Uterus (tissue), 4 donors: Measurements from ENCODE around the gene ZFAND2B. TPM values are rescaled to one million over a fixed set of nuclear protein-coding genes. Genes with fewer than 3 reads are reported as not detected.

ENCODE experiments used
- DNase-seq, 2 donors: peaks; one replicate each; pipeline ENCODE4 v3.0.0-alpha.2; 2019 to 2020
- H3K27ac ChIP-seq, 2 donors: fragments of 200-600 bp; sonication (generic); 1 replicate in 1 of 2; 2 replicates in 1 of 2; pipeline ENCODE4 v1.5.1; 2016 to 2018
- H3K27me3 ChIP-seq, 2 donors: fragments of 200-600 bp; sonication (generic); one replicate each; pipeline ENCODE4 v1.5.1; 2018 to 2019; ENCODE audit warnings: control low read depth in 1 of 2
- H3K36me3 ChIP-seq, 2 donors: fragments of 200-600 bp; sonication (generic); one replicate each; pipeline ENCODE4 v1.5.1; 2019; ENCODE audit warnings: control low read depth in 1 of 2
- H3K4me1 ChIP-seq, 2 donors: fragments of 200-600 bp; sonication (generic); one replicate each; pipeline ENCODE4 v1.5.1; 2018 to 2019; ENCODE audit warnings: control low read depth in 1 of 2
- H3K4me3 ChIP-seq, 2 donors: fragments of 200-600 bp; sonication (generic); 1 replicate in 1 of 2; 2 replicates in 1 of 2; pipeline ENCODE4 v1.5.1; 2018 to 2019; ENCODE audit warnings: mild to moderate bottlenecking in 1 of 2
- H3K9me3 ChIP-seq, 2 donors: fragments of 200-600 bp; sonication (generic); one replicate each; pipeline ENCODE4 v1.5.1; 2019; ENCODE audit warnings: control low read depth in 1 of 2
- POLR2A ChIP-seq, 2 donors: fragments of 450-650 bp; IDR thresholded peaks; one replicate each; pipeline ENCODE4 v1.6.1; 2016; ENCODE audit warnings: antibody characterized with exemption in 2 of 2, mild to moderate bottlenecking in 1 of 2, moderate library complexity in 1 of 2
- intact Hi-C: fragments of 100-400 bp; cut with DNase I; formaldehyde crosslinking; loops from one replicate; pipeline ENCODE4 v1.15.1; 2023; ENCODE audit warnings: low total_unique reads
- total RNA-seq, 4 donors: library from RNA; depleted of rRNA in 3 of 4; stranded (reverse); fragments of >200 nt in 3 of 4; gene quantifications; one replicate each; pipeline versions ENCODE4 v1.1.0 to v1.2.4, GENCODE V29; 2014 to 2023
- TF ChIP-seq, protein P1 (sequence below), 4 experiments: fragments of 200-600 bp in 2 of 4; fragments of 450-650 bp in 2 of 4; sonication (generic) in 2 of 4; IDR thresholded peaks; one replicate each; pipeline ENCODE4 v1.5.1; 2016 to 2019; ENCODE audit warnings: antibody characterized with exemption in 4 of 4, mild to moderate bottlenecking in 2 of 4, moderate library complexity in 1 of 4
- donor health status: DM: yes; HTN: yes; CAD: no.

Gene ZFAND2B
- total RNA-seq, 4 donors from 2014 or later: 21.7 to 212 (median 45.2) TPM

DNA sequence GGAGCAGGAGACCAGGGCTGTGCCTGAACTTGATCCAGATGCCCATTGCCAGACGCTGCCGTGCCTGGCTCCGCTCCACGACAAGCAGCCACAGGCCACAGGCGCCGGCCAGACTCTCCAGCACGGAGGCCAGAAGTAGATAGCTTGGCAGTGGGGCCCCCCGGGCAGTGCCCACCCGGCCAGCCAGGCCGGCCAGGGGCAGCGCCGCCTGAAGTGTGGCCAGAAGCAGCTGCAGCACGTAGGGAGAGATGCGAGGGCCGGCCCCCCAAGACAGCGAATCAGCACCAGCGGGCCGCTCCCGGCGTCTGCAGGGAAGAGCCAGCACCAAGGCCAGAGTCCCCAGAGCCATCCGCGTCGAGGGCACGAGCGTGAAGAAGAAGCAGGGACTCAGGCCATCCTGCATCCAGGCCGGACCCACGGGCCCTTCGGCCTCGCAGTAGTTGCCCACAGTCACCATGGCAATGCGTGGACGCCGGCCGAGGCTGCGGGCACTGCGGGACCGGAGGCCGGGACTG, 11.7 kb downstream of the ZFAND2B start:
- H3K4me1 ChIP-seq: peaks cover 0 to 11% of the 10 kb centered on the region in 2 donors
- H3K4me3 ChIP-seq: peak overlapping the region; percentile 29 to 43
- no peaks in the 10 kb centered on the region for H3K36me3 ChIP-seq
- DNase-seq: peak; percentile 60 to 65
- no peak for TF ChIP-seq POLR2A (IDR thresholded peaks at IDR 0.05)
- TF ChIP-seq, protein P1, sequence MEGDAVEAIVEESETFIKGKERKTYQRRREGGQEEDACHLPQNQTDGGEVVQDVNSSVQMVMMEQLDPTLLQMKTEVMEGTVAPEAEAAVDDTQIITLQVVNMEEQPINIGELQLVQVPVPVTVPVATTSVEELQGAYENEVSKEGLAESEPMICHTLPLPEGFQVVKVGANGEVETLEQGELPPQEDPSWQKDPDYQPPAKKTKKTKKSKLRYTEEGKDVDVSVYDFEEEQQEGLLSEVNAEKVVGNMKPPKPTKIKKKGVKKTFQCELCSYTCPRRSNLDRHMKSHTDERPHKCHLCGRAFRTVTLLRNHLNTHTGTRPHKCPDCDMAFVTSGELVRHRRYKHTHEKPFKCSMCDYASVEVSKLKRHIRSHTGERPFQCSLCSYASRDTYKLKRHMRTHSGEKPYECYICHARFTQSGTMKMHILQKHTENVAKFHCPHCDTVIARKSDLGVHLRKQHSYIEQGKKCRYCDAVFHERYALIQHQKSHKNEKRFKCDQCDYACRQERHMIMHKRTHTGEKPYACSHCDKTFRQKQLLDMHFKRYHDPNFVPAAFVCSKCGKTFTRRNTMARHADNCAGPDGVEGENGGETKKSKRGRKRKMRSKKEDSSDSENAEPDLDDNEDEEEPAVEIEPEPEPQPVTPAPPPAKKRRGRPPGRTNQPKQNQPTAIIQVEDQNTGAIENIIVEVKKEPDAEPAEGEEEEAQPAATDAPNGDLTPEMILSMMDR (IDR thresholded peaks at IDR 0.05): no peak
- no peaks in the 10 kb centered on the region for H3K9me3 ChIP-seq
- intact Hi-C loops: loop anchor here (5.0 kb wide), 1 partner anchor 36 kb away; no protein-coding TSS in a partner anchor
- H3K27ac ChIP-seq: peak overlapping the region; percentile 61 to 82
- no peaks in the 10 kb centered on the region for H3K27me3 ChIP-seq

DNA sequence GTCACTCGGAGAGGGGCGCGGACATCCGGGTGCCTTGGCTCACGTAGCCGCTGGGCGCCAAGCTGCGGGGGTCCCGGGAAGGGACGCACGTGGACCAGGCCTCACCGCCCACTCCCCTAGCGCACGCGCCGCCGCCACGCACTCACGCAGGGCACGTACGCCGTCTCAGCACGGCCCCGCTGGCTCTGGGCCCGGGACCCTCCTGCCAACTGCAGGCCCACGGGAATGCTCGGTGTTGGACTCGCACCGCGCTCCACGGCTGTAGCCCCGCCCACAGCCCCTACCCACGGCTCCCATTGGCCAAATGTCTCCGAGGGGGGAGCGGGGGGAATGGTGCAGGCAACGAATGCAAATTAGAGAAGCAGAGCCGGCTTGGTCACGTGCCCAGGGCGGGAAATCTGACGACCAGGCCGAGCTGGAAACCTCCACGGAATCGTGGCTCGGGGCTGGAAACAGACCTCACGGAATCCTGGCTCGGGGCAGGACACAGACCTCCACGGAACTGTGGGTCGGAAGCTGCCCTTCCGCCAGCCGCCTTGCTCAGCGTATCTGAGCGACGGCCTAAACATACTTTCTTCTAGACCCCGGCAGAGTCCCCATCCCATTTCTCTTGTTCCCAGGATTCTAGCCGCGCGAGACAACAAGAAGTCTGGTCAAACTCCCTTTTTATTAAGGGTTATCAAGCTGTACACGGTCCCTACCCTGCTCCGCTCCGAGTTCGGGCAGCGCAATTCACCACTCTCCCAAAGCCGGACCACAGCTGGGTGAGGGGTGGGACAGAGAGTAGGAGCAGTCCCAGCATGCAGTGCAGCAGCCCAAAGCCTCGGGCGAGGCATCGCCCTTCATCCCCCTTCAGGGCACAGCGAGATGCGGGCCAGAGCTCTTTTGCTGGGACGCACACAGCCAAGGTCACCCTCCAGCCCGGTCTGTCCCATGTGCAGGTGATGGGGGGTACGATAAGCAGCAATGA, 12.4 kb downstream of the ZFAND2B start, which contains the start of gene ABCB6:
Gene ABCB6 (minus strand): TSS at position 227 of the 970 bp plus-strand sequence. CDS start 285 bp downstream, outside the sequence.
- Histone ChIP-seq H3K4me1 (peaks cover 0 to 11% of the 10 kb centered on the region in 2 donors), H3K9me3 (no peaks in the 10 kb centered on the region), H3K4me3 (peak within 1 kb of the TSS; percentile 29 to 43), H3K27ac (peak within 1 kb of the TSS; percentile 61 to 82), H3K27me3 (no peaks in the 10 kb centered on the region), H3K36me3 (no peaks in the 10 kb centered on the region)
- DNase-seq: peak; percentile 98 to 99
- TF ChIP-seq, protein P1 (IDR thresholded peaks at IDR 0.05): peak in 1 of 4 experiments; percentile 25
- peak; percentile 62 to 63 for TF ChIP-seq POLR2A (IDR thresholded peaks at IDR 0.05)
- intact Hi-C loops: loop anchor here (5.0 kb wide), 1 partner anchor 37 kb away; no protein-coding TSS in a partner anchor

DNA sequence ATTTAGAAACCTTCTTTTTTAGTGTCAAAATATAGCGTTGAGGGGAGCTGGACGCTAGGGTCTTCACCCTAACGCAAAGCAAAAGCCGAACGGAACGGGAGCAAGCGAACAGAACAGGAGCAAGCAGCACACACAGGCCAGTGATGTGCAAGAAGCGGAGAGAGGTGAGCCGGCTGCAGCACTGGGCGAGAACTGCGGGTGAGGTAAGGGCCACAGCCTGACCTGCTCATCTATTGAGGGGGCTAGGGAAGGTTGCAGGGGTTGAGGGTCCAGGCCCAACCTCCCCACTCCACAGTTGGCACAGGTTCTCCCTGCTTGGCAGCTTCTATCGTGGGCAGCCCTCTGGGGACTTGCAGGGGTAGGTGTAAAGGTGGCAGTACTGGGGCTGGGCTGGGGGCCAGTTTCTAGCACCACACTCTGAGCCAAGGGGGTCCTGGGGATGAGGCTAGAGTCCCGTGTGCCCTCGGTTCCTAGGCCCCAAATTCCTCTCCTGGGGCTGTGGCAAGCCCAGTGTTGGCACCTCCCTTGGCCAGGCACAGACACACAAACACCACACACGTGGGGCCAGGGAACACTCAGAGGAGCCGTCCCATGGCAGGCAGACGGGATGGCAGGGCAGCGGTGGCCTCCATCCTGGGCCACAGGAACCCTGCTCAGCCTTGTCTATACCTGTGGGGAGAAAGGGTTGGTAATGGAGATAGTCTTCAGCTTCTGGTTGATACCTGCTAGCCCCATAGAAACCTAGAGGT, 13.4 kb downstream of the ZFAND2B start:
- intact Hi-C loops: loop anchor here (5.0 kb wide), 1 partner anchor 38 kb away; no protein-coding TSS in a partner anchor
- Histone ChIP-seq H3K27me3 (no peaks in the 10 kb centered on the region), H3K4me1 (peaks cover 0 to 11% of the 10 kb centered on the region in 2 donors), H3K27ac (peak overlapping the region in 1 of 2 donors; percentile 61), H3K9me3 (no peaks in the 10 kb centered on the region), H3K36me3 (no peaks in the 10 kb centered on the region), H3K4me3 (no peak overlapping the region)
- no peak for DNase-seq
- TF ChIP-seq POLR2A (IDR thresholded peaks at IDR 0.05): no peak
- TF ChIP-seq, protein P1 (IDR thresholded peaks at IDR 0.05): no peak

DNA sequence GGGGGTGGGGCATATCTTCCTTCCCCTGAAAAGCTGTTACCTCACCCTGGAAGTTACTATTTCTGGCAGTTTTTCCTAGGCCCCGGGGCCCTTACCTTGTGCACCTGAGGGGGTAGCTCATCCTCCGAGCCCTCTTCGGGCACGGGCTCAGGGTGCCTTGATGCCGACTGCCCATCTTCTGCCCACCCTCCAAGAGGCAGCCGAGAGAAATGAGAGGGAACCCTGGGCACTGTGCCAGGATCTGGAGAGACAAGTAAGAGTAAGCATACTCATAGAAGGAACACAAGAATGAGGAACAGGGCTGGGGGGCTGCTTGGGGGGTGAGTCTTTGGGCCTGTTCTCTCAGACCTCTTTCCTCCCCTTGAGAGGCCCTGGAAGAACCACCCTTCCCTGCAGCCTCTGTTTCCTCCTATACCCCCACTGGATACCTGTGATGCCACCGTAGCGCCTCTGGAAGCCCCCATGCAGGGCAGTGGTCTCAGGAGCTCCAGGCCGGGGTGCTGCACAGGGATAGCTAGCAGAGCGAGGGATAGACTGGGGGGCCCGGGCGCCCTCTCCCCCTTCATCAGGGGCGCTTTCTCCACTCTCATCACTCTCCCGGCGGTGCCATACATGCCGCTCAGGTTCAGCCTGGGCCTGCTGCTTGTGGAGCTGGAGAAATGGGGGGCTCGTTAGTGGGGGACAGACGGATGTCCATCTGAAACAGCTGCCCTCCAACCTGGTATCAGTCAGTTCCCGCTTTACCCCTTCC, 14.2 kb downstream of the ZFAND2B start:
- Histone ChIP-seq H3K27ac (no peak overlapping the region), H3K4me1 (peaks cover 0 to 11% of the 10 kb centered on the region in 2 donors), H3K36me3 (no peaks in the 10 kb centered on the region), H3K27me3 (no peaks in the 10 kb centered on the region), H3K4me3 (no peak overlapping the region), H3K9me3 (no peaks in the 10 kb centered on the region)
- no peak for TF ChIP-seq POLR2A (IDR thresholded peaks at IDR 0.05)
- TF ChIP-seq, protein P1 (IDR thresholded peaks at IDR 0.05): no peak
- intact Hi-C loops: no loop called here
- no peak for DNase-seq
